ENCODE measurements around the gene BCL2L2.

The BCL2L2 gene

GRCh38 chr14:23355871-23356435 is 49.3 kb downstream of the BCL2L2 start:
- no peak for DNase-seq (ENCODE audit: low read depth)

- DNase-seq (ENCODE audit: low read depth) = no peak
Measured at GRCh38 chr14:23356662-23357061, 50.0 kb downstream of the BCL2L2 start.

GRCh38 chr14:23357261-23357660 is 50.6 kb downstream of the BCL2L2 start:
- DNase-seq (ENCODE audit: low read depth) = no peak

- no peak for DNase-seq (ENCODE audit: low read depth)
Measured at GRCh38 chr14:23358042-23358441, 51.4 kb downstream of the BCL2L2 start.

GRCh38 chr14:23358553-23359166 is 52.0 kb downstream of the BCL2L2 start:
- DNase-seq (ENCODE audit: low read depth) = no peak

GRCh38 chr14:23359167-23359626 is 52.6 kb downstream of the BCL2L2 start:
- no peak for DNase-seq (ENCODE audit: low read depth)

- DNase-seq (ENCODE audit: low read depth) = no peak
Measured at GRCh38 chr14:23359722-23360447, 53.3 kb downstream of the BCL2L2 start.

GRCh38 chr14:23360496-23360895 is 53.9 kb downstream of the BCL2L2 start:
- no peak for DNase-seq (ENCODE audit: low read depth)

GRCh38 chr14:23361320-23361719 is 54.7 kb downstream of the BCL2L2 start:
- no peak for DNase-seq (ENCODE audit: low read depth)
